ENCODE results near the gene C1orf167.

DNA sequence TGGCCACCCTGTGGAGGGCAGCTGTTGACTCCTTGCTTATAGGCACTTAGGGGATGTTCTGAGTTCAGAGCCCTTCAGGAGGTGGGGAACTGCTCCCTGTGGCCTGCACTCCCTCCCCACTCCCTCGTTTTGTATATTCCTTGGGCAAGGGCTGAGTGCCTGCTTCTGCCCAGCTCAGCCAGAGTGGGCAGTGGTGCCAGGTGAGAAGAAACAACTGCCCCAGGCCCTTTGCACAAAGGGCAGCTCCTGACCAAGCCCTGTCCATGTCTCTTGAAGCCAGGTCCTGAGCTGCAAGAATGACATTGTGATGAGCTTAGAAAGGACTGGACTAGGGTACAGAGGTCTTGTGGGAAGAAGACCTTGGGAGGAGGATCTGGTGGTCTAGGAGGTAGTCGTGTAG is 23.9 kb upstream of the C1orf167 start:
- TF ChIP-seq CTCF (IDR thresholded peaks at IDR 0.05; ENCODE audit: low read length) (no peak), EZH2 (optimal IDR thresholded peaks at IDR 0.05; ENCODE audit: low read depth, low read length) (no peak)

All from MM.1S (cell line).